Neutrophil (primary cell): ENCODE data around the gene LPCAT1.

ENCODE experiments used
- H3K27ac ChIP-seq: fragments of 200-600 bp; sonication (generic); 2 replicates; pipeline ENCODE4 v1.5.1; 2016; ENCODE audit warnings: mild to moderate bottlenecking, moderate library complexity
- H3K27me3 ChIP-seq: fragments of 200-600 bp; sonication (generic); 2 replicates; pipeline ENCODE4 v1.6.0; 2016; ENCODE audit warnings: mild to moderate bottlenecking
- H3K36me3 ChIP-seq: fragments of 200-600 bp; sonication (generic); 2 replicates; pipeline ENCODE4 v1.5.1; 2017
- H3K4me1 ChIP-seq, 2 experiments: fragments of 200-600 bp in 1 of 2; sonication (generic) in 1 of 2; 1 replicate in 1 of 2; 2 replicates in 1 of 2; pipeline versions ENCODE4 v1.5.1 to v1.6.1; 2013 to 2016; ENCODE audit warnings: low read depth in 1 of 2, low read length in 1 of 2, mild to moderate bottlenecking in 1 of 2, moderate library complexity in 1 of 2; ENCODE audit not compliant: control insufficient read depth in 1 of 2, insufficient read depth in 1 of 2
- H3K4me3 ChIP-seq, 2 experiments: fragments of 200-600 bp in 1 of 2; sonication (generic) in 1 of 2; 1 replicate in 1 of 2; 2 replicates in 1 of 2; pipeline ENCODE4 v1.5.1; 2013 to 2016; ENCODE audit warnings: low read depth in 1 of 2, low read length in 1 of 2, mild to moderate bottlenecking in 1 of 2, moderate library complexity in 1 of 2
- H3K9me3 ChIP-seq: fragments of 200-600 bp; sonication (generic); 2 replicates; pipeline ENCODE4 v1.5.1; 2016
- TF ChIP-seq, protein P1 (sequence below): fragments of 200-600 bp; sonication (generic); IDR thresholded peaks from 2 replicates; pipeline ENCODE4 v1.5.1; 2016; ENCODE audit warnings: antibody characterized with exemption

LPCAT1 gene

DNA sequence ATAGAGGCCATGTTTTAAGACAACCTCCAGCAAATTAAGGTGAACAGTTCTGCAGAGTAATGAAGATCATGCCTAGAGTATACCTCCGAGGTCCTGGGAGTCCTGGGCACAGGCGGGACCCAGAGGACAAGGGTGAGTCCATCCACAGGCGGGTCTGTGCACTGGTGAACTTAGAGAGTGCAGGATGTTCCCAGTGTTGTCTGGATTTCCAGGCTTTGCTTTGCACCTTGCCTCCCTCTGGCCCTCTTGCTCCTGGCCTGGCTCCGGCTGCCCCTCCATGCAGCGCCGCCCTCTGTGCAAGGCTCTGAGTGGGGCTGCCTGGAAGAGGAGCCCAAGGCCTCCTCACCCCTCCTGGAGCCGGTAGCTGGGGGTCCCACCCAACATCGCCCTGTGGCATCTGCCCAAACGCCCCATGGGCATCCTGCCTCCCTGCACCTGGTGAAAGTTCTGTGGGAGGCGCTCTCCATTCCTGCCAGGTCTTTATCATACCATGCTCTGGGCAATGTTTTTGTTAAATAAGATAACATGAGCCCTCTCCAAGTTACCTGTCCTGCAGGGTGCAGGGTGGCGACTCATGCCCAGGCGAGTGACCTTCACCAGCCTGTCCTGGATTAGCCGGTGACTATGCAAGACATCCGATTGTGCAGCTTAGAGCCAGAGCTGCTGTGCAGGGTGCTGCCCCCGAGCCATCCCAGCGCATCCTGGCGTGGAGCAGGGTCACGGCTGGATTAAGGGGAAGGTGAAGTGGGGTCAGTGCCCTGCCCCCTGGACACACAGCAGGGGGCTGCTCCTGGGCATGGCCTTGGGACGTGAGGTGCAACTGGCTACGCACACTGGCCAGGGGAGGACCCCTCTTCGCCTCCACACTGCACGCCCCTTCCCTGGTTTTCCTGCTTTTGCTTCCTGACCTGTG, 41.3 kb upstream of the LPCAT1 start:
- Histone ChIP-seq H3K27ac (peak overlapping the region; percentile 55), H3K4me3 (no peak overlapping the region), H3K9me3 (no peaks in the 10 kb centered on the region), H3K27me3 (peaks cover 7% of the 10 kb centered on the region), H3K4me1 (peaks cover 0 to 10% of the 10 kb centered on the region in 2 experiments), H3K36me3 (no peaks in the 10 kb centered on the region)
- TF ChIP-seq, protein P1, sequence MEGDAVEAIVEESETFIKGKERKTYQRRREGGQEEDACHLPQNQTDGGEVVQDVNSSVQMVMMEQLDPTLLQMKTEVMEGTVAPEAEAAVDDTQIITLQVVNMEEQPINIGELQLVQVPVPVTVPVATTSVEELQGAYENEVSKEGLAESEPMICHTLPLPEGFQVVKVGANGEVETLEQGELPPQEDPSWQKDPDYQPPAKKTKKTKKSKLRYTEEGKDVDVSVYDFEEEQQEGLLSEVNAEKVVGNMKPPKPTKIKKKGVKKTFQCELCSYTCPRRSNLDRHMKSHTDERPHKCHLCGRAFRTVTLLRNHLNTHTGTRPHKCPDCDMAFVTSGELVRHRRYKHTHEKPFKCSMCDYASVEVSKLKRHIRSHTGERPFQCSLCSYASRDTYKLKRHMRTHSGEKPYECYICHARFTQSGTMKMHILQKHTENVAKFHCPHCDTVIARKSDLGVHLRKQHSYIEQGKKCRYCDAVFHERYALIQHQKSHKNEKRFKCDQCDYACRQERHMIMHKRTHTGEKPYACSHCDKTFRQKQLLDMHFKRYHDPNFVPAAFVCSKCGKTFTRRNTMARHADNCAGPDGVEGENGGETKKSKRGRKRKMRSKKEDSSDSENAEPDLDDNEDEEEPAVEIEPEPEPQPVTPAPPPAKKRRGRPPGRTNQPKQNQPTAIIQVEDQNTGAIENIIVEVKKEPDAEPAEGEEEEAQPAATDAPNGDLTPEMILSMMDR, result no peak

DNA sequence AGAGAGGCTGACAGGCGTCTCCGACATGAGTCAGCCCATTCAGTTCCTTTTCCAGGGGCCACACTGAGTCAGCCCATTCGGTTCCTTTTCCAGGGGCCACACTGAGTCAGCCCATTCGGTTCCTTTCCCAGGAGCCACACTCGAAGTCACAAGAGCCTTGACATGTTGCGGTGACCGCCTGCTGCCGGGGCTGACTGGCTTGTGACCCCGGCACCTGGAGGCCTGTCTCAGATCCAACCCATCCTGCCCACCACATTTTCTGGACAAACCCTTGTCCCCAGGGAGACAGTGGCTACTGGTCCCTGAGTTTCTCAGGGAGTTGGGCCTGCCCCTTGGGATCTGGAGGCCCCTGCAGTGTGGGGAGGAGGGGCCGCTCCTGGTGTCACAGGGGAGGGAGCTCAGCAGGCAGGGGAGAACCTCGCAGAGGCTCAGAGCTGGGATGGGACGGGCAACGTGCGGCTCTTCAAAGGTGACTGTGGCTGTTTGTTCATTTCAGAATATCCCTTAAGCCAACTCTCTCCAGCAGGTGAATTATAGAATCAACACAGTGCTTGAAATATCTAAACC, 40.5 kb upstream of the LPCAT1 start:
- peaks cover 0 to 10% of the 10 kb centered on the region in 2 experiments for H3K4me1 ChIP-seq
- H3K36me3 ChIP-seq, result no peaks in the 10 kb centered on the region
- TF ChIP-seq, protein P1, result no peak
- H3K27me3 ChIP-seq, result peaks cover 7% of the 10 kb centered on the region
- no peaks in the 10 kb centered on the region for H3K9me3 ChIP-seq
- peak overlapping the region; percentile 55 for H3K27ac ChIP-seq
- no peak overlapping the region for H3K4me3 ChIP-seq

DNA sequence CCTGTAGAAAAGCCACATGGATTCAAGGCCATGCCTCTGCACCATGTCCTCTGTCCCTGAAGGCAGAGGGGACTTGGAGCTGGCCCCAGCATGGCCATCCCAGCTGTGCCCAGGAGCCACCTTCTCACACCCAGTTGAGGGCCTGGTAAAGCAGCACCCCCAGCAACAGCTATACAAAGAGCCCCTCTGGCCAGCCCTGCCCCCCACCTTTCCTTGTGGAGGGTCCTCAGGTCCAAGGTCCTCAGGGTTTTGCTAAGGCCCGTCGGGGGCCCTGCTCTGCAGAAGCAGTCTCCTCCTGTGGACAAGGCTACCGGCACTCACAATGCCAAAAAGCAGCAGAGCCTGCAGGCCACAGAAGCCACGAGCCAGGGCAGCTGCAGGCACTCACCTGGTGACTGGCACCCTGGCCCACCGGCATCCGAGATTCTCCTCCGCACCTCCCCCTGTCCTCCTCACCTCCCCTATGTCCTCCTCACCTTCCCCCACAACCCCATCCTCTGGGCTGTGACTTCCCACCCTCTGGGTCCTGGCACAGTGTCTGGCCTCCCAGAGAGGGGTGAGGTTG, 39.9 kb upstream of the LPCAT1 start:
- Histone ChIP-seq H3K36me3 (no peaks in the 10 kb centered on the region), H3K4me3 (no peak overlapping the region), H3K27ac (peak overlapping the region; percentile 55), H3K9me3 (no peaks in the 10 kb centered on the region), H3K4me1 (peaks cover 0 to 10% of the 10 kb centered on the region in 2 experiments), H3K27me3 (peaks cover 9% of the 10 kb centered on the region)
- TF ChIP-seq, protein P1, result no peak

DNA sequence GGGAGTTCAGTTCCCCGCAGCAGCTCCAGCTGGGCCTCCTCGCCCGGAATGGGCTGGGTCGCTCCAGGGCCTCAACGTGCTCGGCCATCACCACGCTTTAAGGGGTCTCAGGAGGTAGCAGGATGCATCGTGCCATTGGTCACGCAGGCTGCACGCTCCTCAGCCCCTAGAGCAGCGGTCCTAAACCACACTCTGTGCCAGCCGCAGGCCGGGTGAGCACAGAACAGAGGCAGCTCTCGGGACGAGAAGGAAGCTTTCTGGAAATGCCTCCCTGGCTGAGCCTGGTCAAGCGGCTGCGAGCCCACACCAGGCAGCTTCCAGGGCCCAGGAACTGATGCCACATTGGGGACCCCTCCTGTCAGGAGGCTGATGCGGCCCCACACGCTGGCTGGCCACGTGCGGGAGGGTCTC, 39.3 kb upstream of the LPCAT1 start:
- TF ChIP-seq, protein P1, result no peak
- H3K9me3 ChIP-seq, result no peaks in the 10 kb centered on the region
- H3K27ac ChIP-seq, result no peak overlapping the region
- peaks cover 16% of the 10 kb centered on the region for H3K27me3 ChIP-seq
- H3K4me3 ChIP-seq, result no peak overlapping the region
- H3K4me1 ChIP-seq, result peaks cover 0 to 10% of the 10 kb centered on the region in 2 experiments
- no peaks in the 10 kb centered on the region for H3K36me3 ChIP-seq

DNA sequence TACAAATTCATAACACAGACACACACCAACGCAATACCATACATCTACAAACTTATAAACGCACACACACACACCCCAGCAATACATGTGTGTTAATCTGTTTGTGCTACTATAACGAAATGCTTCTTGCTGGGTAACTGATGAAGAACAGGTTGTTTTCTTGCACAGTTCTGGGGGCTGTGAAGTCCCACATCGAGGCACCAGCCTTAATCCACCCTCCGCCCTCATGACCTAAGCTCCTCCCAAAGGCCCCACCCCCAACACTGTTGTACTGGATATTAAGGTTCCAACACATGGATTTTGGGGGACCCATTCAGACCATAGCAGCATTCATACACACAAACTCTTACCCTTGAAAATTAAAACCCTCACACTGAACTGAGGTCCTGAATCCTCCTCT, 38.8 kb upstream of the LPCAT1 start:
- Histone ChIP-seq H3K9me3 (no peaks in the 10 kb centered on the region), H3K27ac (no peak overlapping the region), H3K4me3 (no peak overlapping the region), H3K27me3 (peaks cover 20% of the 10 kb centered on the region), H3K4me1 (peaks cover 0 to 10% of the 10 kb centered on the region in 2 experiments), H3K36me3 (no peaks in the 10 kb centered on the region)
- TF ChIP-seq, protein P1, result no peak
